ENCODE results near the gene AKR7A2. TPM values are rescaled to one million over a fixed set of nuclear protein-coding genes. Genes with fewer than 3 reads are reported as not detected.

AKR7A2 gene
- total RNA-seq, 4 donors from 2014 or later = 70.8 to 136 (median 110) TPM

- no peak overlapping the region for H3K4me3 ChIP-seq (replicated peaks in 1 of 3)
- H3K27ac ChIP-seq = no peak overlapping the region
- TF ChIP-seq CTCF (IDR thresholded peaks at IDR 0.05) (no peak), POLR2A (IDR thresholded peaks at IDR 0.05) (no peak)
- peaks cover 24 to 33% of the 10 kb centered on the region in 2 donors for H3K36me3 ChIP-seq
- no peaks in the 10 kb centered on the region for H3K4me1 ChIP-seq
- intact Hi-C loops (cut with DNase I) = no loop called here
- 92 to 100% methylated on average over 4 to 13 of the region's 18 CpGs for WGBS, 2 donors
- no peaks in the 10 kb centered on the region for H3K27me3 ChIP-seq
- no peaks in the 10 kb centered on the region for H3K9me3 ChIP-seq
- no peak for DNase-seq
Observed at GRCh38 chr1:19328486-19328885, 16.5 kb upstream of the AKR7A2 start.

- no peak for TF ChIP-seq CTCF (IDR thresholded peaks at IDR 0.05)
- no peak for TF ChIP-seq POLR2A (IDR thresholded peaks at IDR 0.05)
- no peaks in the 10 kb centered on the region for H3K27me3 ChIP-seq
- H3K27ac ChIP-seq = no peak overlapping the region
- no peaks in the 10 kb centered on the region for H3K9me3 ChIP-seq
- H3K4me1 ChIP-seq = no peaks in the 10 kb centered on the region
- no peak for DNase-seq
- whole genome bisulfite sequencing, 2 donors = 92% methylated on average over 5 to 9 of the region's 9 CpGs
- peaks cover 24 to 33% of the 10 kb centered on the region in 2 donors for H3K36me3 ChIP-seq
- no peak overlapping the region for H3K4me3 ChIP-seq (replicated peaks in 1 of 3)
- intact Hi-C loops (cut with DNase I) = no loop called here
Observed at GRCh38 chr1:19327736-19328135, 15.8 kb upstream of the AKR7A2 start.

GRCh38 chr1:19327301-19327700 lies 15.4 kb upstream of the AKR7A2 start:
- WGBS, 2 donors = 87 to 95% methylated on average over 14 to 15 of the region's 16 CpGs
- Histone ChIP-seq H3K4me1 (no peaks in the 10 kb centered on the region), H3K4me3 (replicated peaks in 1 of 3) (no peak overlapping the region), H3K27ac (no peak overlapping the region), H3K27me3 (no peaks in the 10 kb centered on the region), H3K9me3 (no peaks in the 10 kb centered on the region), H3K36me3 (peaks cover 24 to 33% of the 10 kb centered on the region in 2 donors)
- intact Hi-C loops (cut with DNase I) = no loop called here
- TF ChIP-seq POLR2A (IDR thresholded peaks at IDR 0.05) (no peak), CTCF (IDR thresholded peaks at IDR 0.05) (no peak)
- no peak for DNase-seq

- H3K9me3 ChIP-seq = no peaks in the 10 kb centered on the region
- peaks cover 24 to 33% of the 10 kb centered on the region in 2 donors for H3K36me3 ChIP-seq
- H3K27me3 ChIP-seq = no peaks in the 10 kb centered on the region
- no peak overlapping the region for H3K4me3 ChIP-seq (replicated peaks in 1 of 3)
- no peak for DNase-seq
- intact Hi-C loops (cut with DNase I) = no loop called here
- no peaks in the 10 kb centered on the region for H3K4me1 ChIP-seq
- no peak for TF ChIP-seq CTCF (IDR thresholded peaks at IDR 0.05)
- no peak for TF ChIP-seq POLR2A (IDR thresholded peaks at IDR 0.05)
- no peak overlapping the region for H3K27ac ChIP-seq
- WGBS, 2 donors = 77 to 87% methylated on average over 4 to 6 of the region's 6 CpGs
Observed at GRCh38 chr1:19326748-19327065, 14.8 kb upstream of the AKR7A2 start.

GRCh38 chr1:19325958-19326747 lies 14.2 kb upstream of the AKR7A2 start:
- Histone ChIP-seq H3K36me3 (peaks cover 24 to 33% of the 10 kb centered on the region in 2 donors), H3K4me3 (replicated peaks in 1 of 3) (no peak overlapping the region), H3K27ac (no peak overlapping the region), H3K4me1 (no peaks in the 10 kb centered on the region), H3K9me3 (no peaks in the 10 kb centered on the region), H3K27me3 (no peaks in the 10 kb centered on the region)
- intact Hi-C loops (cut with DNase I) = no loop called here
- no peak for DNase-seq
- WGBS, 2 donors = 92 to 96% methylated on average over 21 to 30 of the region's 32 CpGs
- no peak for TF ChIP-seq POLR2A (IDR thresholded peaks at IDR 0.05)
- TF ChIP-seq CTCF (IDR thresholded peaks at IDR 0.05) = no peak

Data from thyroid gland (tissue), 4 donors.